ENCODE measurements around the gene HERC4. TPM values are rescaled to one million over a fixed set of nuclear protein-coding genes. Genes with fewer than 3 reads are reported as not detected.
"Not testable (repeated sequence)": the region's sequence is repeated elsewhere in the genome, so short reads cannot be mapped to it uniquely, and the experiment has no call there.

The HERC4 gene
- total RNA-seq, 2 experiments from 2014 or later = 34.2 to 72.6 TPM

DNA sequence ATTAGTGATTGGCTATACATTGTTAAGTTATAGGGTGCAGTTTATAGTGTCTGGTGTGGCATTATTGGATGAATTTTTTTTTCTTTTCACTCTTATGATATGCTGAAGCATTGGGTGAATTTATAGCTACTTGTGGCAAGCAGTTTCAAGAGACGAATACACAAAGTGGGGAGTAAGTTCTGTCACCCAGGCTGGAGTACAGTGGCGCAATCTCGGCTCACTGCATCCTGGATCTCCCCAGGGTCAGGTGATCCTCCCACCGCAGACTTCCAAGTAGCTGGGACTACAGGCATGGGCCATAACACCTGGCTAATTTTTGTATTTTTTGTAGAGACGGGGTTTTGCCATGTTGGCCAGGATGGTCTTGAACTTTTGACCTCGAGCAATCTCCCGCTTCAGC, 196.9 kb downstream of the HERC4 start:
- Histone ChIP-seq H3K4me1 (ENCODE audit: insufficient read depth, low read length, poor library complexity, severe bottlenecking) (no peaks in the 10 kb centered on the region), H3K79me2 (ENCODE audit: insufficient read depth, low read depth, low read length) (no peaks in the 10 kb centered on the region), H3K9me3 (ENCODE audit: low read length) (no peaks in the 10 kb centered on the region), H4K20me1 (ENCODE audit: insufficient read depth, low read length) (no peaks in the 10 kb centered on the region), H2AFZ (ENCODE audit: low read length) (no peak overlapping the region), H3K27ac (ENCODE audit: low read depth, low read length, poor library complexity, severe bottlenecking) (no peak overlapping the region), H3K9me2 (ENCODE audit: insufficient read depth, low read length) (no peaks in the 10 kb centered on the region), H3K4me3 (ENCODE audit: low read depth, low read length, poor library complexity, severe bottlenecking) (no peak overlapping the region), H3K4me2 (ENCODE audit: low read length) (no peak overlapping the region), H3K36me3 (ENCODE audit: insufficient read depth, low read length) (no peaks in the 10 kb centered on the region)
- no peak for TF ChIP-seq EZH2phosphoT487 (IDR thresholded peaks at IDR 0.05; ENCODE audit: borderline replicate concordance, low read depth, low read length)
- intact Hi-C loops (cut with micrococcal nuclease; ENCODE audit: unreplicated experiment) = no loop called here
- no peak for DNase-seq (ENCODE audit: low spot score)
- no TSS peak for BruUV-seq (replicated peaks)
- ChIA-PET POLR2A (interaction anchor here (0.7 kb wide), 1 partner anchor 74 kb away, joined by 3 read pairs; no protein-coding TSS in a partner anchor), CTCF (ENCODE audit: unreplicated experiment) (no interaction called here)

DNA sequence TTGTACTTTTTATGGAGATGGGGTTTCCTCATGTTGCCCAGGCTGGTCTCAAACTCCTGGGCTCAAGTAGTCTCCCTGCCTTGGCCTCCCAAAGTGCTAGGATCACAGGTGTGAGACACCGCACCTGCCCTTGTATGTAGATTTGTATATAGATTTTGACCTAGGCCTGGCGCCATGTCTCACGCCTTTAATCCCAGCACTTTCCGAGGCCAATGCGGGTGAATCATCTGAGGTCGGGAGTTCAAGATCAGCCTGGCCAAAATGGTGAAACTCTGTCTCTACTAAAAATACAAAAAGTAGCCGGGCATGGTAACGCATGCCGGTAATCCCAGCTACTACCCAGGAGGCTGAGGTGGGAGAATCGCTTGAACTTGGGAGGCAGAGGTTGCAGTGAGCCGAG, 197.7 kb downstream of the HERC4 start:
- H3K9me2 ChIP-seq (ENCODE audit: insufficient read depth, low read length); BruUV-seq (replicated peaks); intact Hi-C loops (cut with micrococcal nuclease; ENCODE audit: unreplicated experiment); H2AFZ ChIP-seq (ENCODE audit: low read length); H3K36me3 ChIP-seq (ENCODE audit: insufficient read depth, low read length); H3K4me2 ChIP-seq (ENCODE audit: low read length); H3K4me3 ChIP-seq (ENCODE audit: low read depth, low read length, poor library complexity, severe bottlenecking); H3K4me1 ChIP-seq (ENCODE audit: insufficient read depth, low read length, poor library complexity, severe bottlenecking); CTCF ChIA-PET (ENCODE audit: unreplicated experiment); H4K20me1 ChIP-seq (ENCODE audit: insufficient read depth, low read length); H3K27ac ChIP-seq (ENCODE audit: low read depth, low read length, poor library complexity, severe bottlenecking); DNase-seq (ENCODE audit: low spot score); H3K9me3 ChIP-seq (ENCODE audit: low read length); H3K79me2 ChIP-seq (ENCODE audit: insufficient read depth, low read depth, low read length): not testable (repeated sequence)
- POLR2A ChIA-PET = interaction anchor here (0.7 kb wide), 1 partner anchor 73 kb away, joined by 3 read pairs; no protein-coding TSS in a partner anchor

DNA sequence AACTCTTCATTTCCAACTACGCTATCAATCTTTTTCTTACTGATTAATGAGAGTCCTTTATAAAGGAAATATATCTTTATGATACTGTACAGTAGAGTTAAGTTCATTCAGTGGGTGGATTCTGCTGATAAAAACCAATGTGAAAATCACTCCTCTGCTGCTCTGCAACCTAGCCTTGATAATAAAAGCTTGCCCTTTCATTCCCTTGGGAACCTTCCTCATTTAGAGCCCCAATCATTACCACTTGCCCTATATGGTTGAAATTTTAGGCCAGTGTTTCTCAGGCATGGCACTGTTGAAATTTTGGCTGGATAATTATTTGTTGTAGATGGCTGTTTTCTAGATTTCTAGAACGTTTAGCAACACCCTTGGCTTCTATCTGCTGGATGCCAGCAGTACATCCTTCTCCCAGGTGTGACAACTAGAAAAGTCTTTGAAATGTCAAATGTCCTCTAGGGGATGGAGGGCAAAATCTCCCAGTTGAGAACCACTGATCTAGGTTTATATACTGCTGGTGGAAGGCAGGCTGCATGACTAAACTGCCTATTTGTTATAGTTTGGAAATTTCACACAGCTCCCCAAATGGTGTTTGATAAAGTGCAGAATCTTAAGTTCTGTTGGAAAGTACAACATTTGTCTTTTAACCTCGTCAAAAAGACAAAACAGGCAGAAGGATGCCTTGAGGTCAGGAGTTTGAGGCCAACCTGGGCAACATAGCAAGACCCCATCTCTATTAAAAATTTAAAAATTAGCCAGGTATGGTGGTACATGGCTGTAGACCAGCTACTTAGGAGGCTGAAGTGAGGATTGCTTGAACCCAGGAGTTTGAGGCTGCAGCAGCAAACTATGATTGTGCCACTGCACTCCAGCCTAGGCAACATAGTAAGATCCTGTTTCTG, 199.5 kb downstream of the HERC4 start:
- no peak for TF ChIP-seq EZH2phosphoT487 (IDR thresholded peaks at IDR 0.05; ENCODE audit: borderline replicate concordance, low read depth, low read length)
- TF ChIP-seq, protein P1, sequence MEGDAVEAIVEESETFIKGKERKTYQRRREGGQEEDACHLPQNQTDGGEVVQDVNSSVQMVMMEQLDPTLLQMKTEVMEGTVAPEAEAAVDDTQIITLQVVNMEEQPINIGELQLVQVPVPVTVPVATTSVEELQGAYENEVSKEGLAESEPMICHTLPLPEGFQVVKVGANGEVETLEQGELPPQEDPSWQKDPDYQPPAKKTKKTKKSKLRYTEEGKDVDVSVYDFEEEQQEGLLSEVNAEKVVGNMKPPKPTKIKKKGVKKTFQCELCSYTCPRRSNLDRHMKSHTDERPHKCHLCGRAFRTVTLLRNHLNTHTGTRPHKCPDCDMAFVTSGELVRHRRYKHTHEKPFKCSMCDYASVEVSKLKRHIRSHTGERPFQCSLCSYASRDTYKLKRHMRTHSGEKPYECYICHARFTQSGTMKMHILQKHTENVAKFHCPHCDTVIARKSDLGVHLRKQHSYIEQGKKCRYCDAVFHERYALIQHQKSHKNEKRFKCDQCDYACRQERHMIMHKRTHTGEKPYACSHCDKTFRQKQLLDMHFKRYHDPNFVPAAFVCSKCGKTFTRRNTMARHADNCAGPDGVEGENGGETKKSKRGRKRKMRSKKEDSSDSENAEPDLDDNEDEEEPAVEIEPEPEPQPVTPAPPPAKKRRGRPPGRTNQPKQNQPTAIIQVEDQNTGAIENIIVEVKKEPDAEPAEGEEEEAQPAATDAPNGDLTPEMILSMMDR (conservative IDR thresholded peaks at IDR 0.05; ENCODE audit: low read length) = no peak
- Histone ChIP-seq H2AFZ (ENCODE audit: low read length) (no peak overlapping the region), H3K9me3 (ENCODE audit: low read length) (no peaks in the 10 kb centered on the region), H3K36me3 (ENCODE audit: insufficient read depth, low read length) (no peaks in the 10 kb centered on the region), H3K4me3 (ENCODE audit: low read depth, low read length, poor library complexity, severe bottlenecking) (no peak overlapping the region), H4K20me1 (ENCODE audit: insufficient read depth, low read length) (no peaks in the 10 kb centered on the region), H3K4me1 (ENCODE audit: insufficient read depth, low read length, poor library complexity, severe bottlenecking) (no peaks in the 10 kb centered on the region), H3K27ac (ENCODE audit: low read depth, low read length, poor library complexity, severe bottlenecking) (no peak overlapping the region), H3K4me2 (ENCODE audit: low read length) (no peak overlapping the region), H3K79me2 (ENCODE audit: insufficient read depth, low read depth, low read length) (no peaks in the 10 kb centered on the region), H3K9me2 (ENCODE audit: insufficient read depth, low read length) (no peaks in the 10 kb centered on the region)
- intact Hi-C loops (cut with micrococcal nuclease; ENCODE audit: unreplicated experiment) = no loop called here
- BruUV-seq (replicated peaks) = no TSS peak
- DNase-seq (ENCODE audit: low spot score) = no peak
- POLR2A ChIA-PET = interaction anchor here (1.1 kb wide), 1 partner anchor 21 kb away, joined by 3 read pairs; no protein-coding TSS in a partner anchor
- CTCF ChIA-PET (ENCODE audit: unreplicated experiment) = no interaction called here

Small RNA genes lying within 50 kb of the gene (small RNA-seq; reads per million reads assigned to genes)
- gene RN7SL220P = not detected

Other genes starting within 250 kb of the HERC4 start
- gene DNAJC12, start 237.1 kb downstream of the HERC4 start, total RNA-seq (2014; rRNA removed; shearing (Covaris generic)) = 12.8 and 13.0 TPM in 2 replicates
- gene DNAJC12, start 237.1 kb downstream of the HERC4 start, total RNA-seq (2022) = 18.9 and 19.4 TPM in 2 replicates
- 18.0 and 20.4 TPM in 2 replicates for gene SIRT1, start 190.6 kb downstream of the HERC4 start, total RNA-seq (2014; rRNA removed; shearing (Covaris generic))
- 35.8 and 39.2 TPM in 2 replicates for gene SIRT1, start 190.6 kb downstream of the HERC4 start, total RNA-seq (2022)
- 0.06 TPM in 1 of 2 replicates, not detected in the other for gene MYPN, start 34.2 kb upstream of the HERC4 start, total RNA-seq (2014; rRNA removed; shearing (Covaris generic))
- not detected in 2 replicates for gene MYPN, start 34.2 kb upstream of the HERC4 start, total RNA-seq (2022)
- gene ATOH7, start 156.8 kb upstream of the HERC4 start, total RNA-seq (2014; rRNA removed; shearing (Covaris generic)) = 0.57 and 2.4 TPM in 2 replicates
- gene ATOH7, start 156.8 kb upstream of the HERC4 start, total RNA-seq (2022) = 0.21 TPM in 1 of 2 replicates, not detected in the other